Sigmoid colon (tissue), 7 donors: Measurements from ENCODE around the gene SHF. TPM values are rescaled to one million over a fixed set of nuclear protein-coding genes. Genes with fewer than 3 reads are reported as not detected.
"Not testable (repeated sequence)": the region's sequence is repeated elsewhere in the genome, so short reads cannot be mapped to it uniquely, and the experiment has no call there.

Source experiments
- DNase-seq: peaks from one replicate; pipeline ENCODE4 v3.0.0-alpha.2; 2019
- H3K27ac ChIP-seq, 4 donors: fragments of 200-600 bp; sonication (generic); one replicate each; pipeline ENCODE4 v1.5.1; 2016 to 2019; ENCODE audit warnings: mild to moderate bottlenecking in 1 of 4
- H3K27me3 ChIP-seq, 3 donors: fragments of 200-600 bp; sonication (generic); one replicate each; pipeline ENCODE4 v1.5.1; 2019; ENCODE audit warnings: mild to moderate bottlenecking in 1 of 3
- H3K36me3 ChIP-seq, 4 donors: fragments of 200-600 bp; sonication (generic); one replicate each; pipeline ENCODE4 v1.5.1; 2016 to 2019
- H3K4me1 ChIP-seq, 4 donors: fragments of 200-600 bp; sonication (generic); one replicate each; pipeline ENCODE4 v1.5.1; 2017 to 2019
- H3K4me3 ChIP-seq, 4 donors: fragments of 200-600 bp; sonication (generic); one replicate each; pipeline ENCODE4 v1.5.1; 2017 to 2019; ENCODE audit warnings: mild to moderate bottlenecking in 2 of 4, moderate library complexity in 1 of 4
- H3K9me3 ChIP-seq, 4 donors: fragments of 200-600 bp in 3 of 4; sonication (generic) in 3 of 4; one replicate each; pipeline versions ENCODE4 v1.5.1 to v1.6.1; 2013 to 2019
- CTCF ChIP-seq, 4 experiments: fragments of 450-650 bp in 3 of 4; fragments of 200-600 bp in 1 of 4; IDR thresholded peaks; one replicate each; pipeline ENCODE4 v1.5.1; 2016 to 2019; ENCODE audit warnings: antibody characterized with exemption in 4 of 4, mild to moderate bottlenecking in 3 of 4, moderate library complexity in 2 of 4
- EP300 ChIP-seq, 4 donors: sonication (generic); formaldehyde crosslinking; IDR thresholded peaks; one replicate each; pipeline ENCODE4 v1.6.1; 2017; ENCODE audit warnings: antibody characterized with exemption in 4 of 4
- POLR2A ChIP-seq, 2 donors: fragments of 450-650 bp; IDR thresholded peaks; one replicate each; pipeline ENCODE4 v1.6.1; 2016; ENCODE audit warnings: antibody characterized with exemption in 2 of 2, mild to moderate bottlenecking in 2 of 2, moderate library complexity in 2 of 2
- POLR2AphosphoS5 ChIP-seq, 4 donors: sonication (generic); formaldehyde crosslinking; IDR thresholded peaks; one replicate each; pipeline ENCODE4 v1.6.1; 2017; ENCODE audit warnings: antibody characterized with exemption in 4 of 4
- WGBS, 2 donors: extraction: QIAGEN DNeasy Blood & Tissue Kit; methylation state at CpG; one replicate each; pipeline ENCODE4 v1.1.7; 2013; 5-methylcytosine and 5-hydroxymethylcytosine counted together
- intact Hi-C: fragments of 100-400 bp; cut with DNase I; formaldehyde crosslinking; loops from one replicate; pipeline ENCODE4 v1.15.1; 2023
- polyA plus RNA-seq, 3 donors: library from polyadenylated mRNA; stranded (reverse); fragments of 200-250 nt; gene quantifications; one replicate each; pipeline ENCODE4 v1.2.3, GENCODE V29; 2013
- total RNA-seq, 4 donors: library from RNA; depleted of rRNA; stranded (reverse); fragments of >200 nt; gene quantifications; one replicate each; pipeline ENCODE4 v1.1.0, GENCODE V29; 2016
- donor health status: healthy with polysubstance abuse.
- donor health status: Bipolar disorder and iron deficiency.
- donor health status: healthy.

The SHF gene
- total RNA-seq (10 to 100 TPM; 10.6 to 28.5 (median 17.9) TPM), polyA plus RNA-seq (10 to 100 TPM in 2 of 3 donors, 1 to 10 TPM in 1; 3.5 to 13.5 (median 12.6) TPM)

- peaks cover 0 to 45% (median 35%) of the 10 kb centered on the region in 4 donors for H3K4me1 ChIP-seq
- H3K27ac ChIP-seq, result peak within 1 kb of the TSS; percentile 89 to 93 (median 90)
- 1% methylated on average over 56 of the region's 57 CpGs for WGBS, 2 donors
- no peaks in the 10 kb centered on the region for H3K36me3 ChIP-seq
- no peaks in the 10 kb centered on the region for H3K9me3 ChIP-seq
- peak within 1 kb of the TSS; percentile 68 to 92 (median 88) for H3K4me3 ChIP-seq
- intact Hi-C loops, result loop anchor here (10.0 kb wide), 1 partner anchor 473 kb away; the partner anchor contains the start of genes B2M and PATL2
- TF ChIP-seq POLR2A (IDR thresholded peaks at IDR 0.05) (peak in 1 of 2 donors; percentile 33), EP300 (IDR thresholded peaks at IDR 0.05) (peak in 1 of 4 donors; percentile 7), POLR2AphosphoS5 (IDR thresholded peaks at IDR 0.05) (peak; percentile 69 to 89 (median 80)), CTCF (IDR thresholded peaks at IDR 0.05) (no peak)
- DNase-seq, result peak; percentile 91
- H3K27me3 ChIP-seq, result no peaks in the 10 kb centered on the region
Measured at GRCh38 chr15:45187894-45188830, at the start of gene SHF. TSS of gene SHF (minus strand) at chr15:45187966. CDS start at chr15:45187951, 15 bp downstream.

GRCh38 chr15:45236806-45237205 is 49.0 kb upstream of the SHF start:
- peaks cover 10 to 30% (median 10%) of the 10 kb centered on the region in 4 donors for H3K9me3 ChIP-seq
- H3K4me3 ChIP-seq, DNase-seq, H3K36me3 ChIP-seq, intact Hi-C loops, H3K4me1 ChIP-seq, H3K27me3 ChIP-seq, H3K27ac ChIP-seq: not testable (repeated sequence)
- 62 to 66% methylated on average over 6 of the region's 6 CpGs for WGBS, 2 donors

- no peak overlapping the region for H3K27ac ChIP-seq
- no peaks in the 10 kb centered on the region for H3K27me3 ChIP-seq
- intact Hi-C loops, result no loop called here
- no peaks in the 10 kb centered on the region for H3K4me1 ChIP-seq
- WGBS, 2 donors, result 40 to 63% methylated on average over 11 of the region's 11 CpGs
- TF ChIP-seq CTCF (IDR thresholded peaks at IDR 0.05) (no peak), POLR2A (IDR thresholded peaks at IDR 0.05) (no peak), POLR2AphosphoS5 (IDR thresholded peaks at IDR 0.05) (no peak), EP300 (IDR thresholded peaks at IDR 0.05) (no peak)
- no peak for DNase-seq
- H3K36me3 ChIP-seq, result no peaks in the 10 kb centered on the region
- H3K4me3 ChIP-seq, result no peak overlapping the region
- peaks cover 0 to 12% (median 0%) of the 10 kb centered on the region in 4 donors for H3K9me3 ChIP-seq
Measured at GRCh38 chr15:45234562-45235235, 46.9 kb upstream of the SHF start.

GRCh38 chr15:45231864-45232562 is 44.2 kb upstream of the SHF start:
- intact Hi-C loops, result no loop called here
- TF ChIP-seq EP300 (IDR thresholded peaks at IDR 0.05) (no peak), POLR2AphosphoS5 (IDR thresholded peaks at IDR 0.05) (no peak), POLR2A (IDR thresholded peaks at IDR 0.05) (no peak), CTCF (IDR thresholded peaks at IDR 0.05) (no peak)
- no peaks in the 10 kb centered on the region for H3K27me3 ChIP-seq

More at GRCh38 chr15:45231864-45232562, 44.2 kb upstream of the SHF start:
- Histone ChIP-seq H3K4me3 (no peak overlapping the region), H3K9me3 (peaks cover 0 to 7% (median 0%) of the 10 kb centered on the region in 4 donors), H3K27ac (no peak overlapping the region), H3K36me3 (no peaks in the 10 kb centered on the region), H3K4me1 (no peaks in the 10 kb centered on the region)
- 91 to 97% methylated on average over 4 of the region's 4 CpGs for WGBS, 2 donors
- no peak for DNase-seq
